OCI-LY1 (cell line): ENCODE measurements around the gene ZNF536.

Experiments used
- H2AFZ ChIP-seq: fragments of 200-600 bp; sonication (generic), shearing (Covaris generic); 2 replicates; pipeline ENCODE4 v1.6.0; 2014; ENCODE audit warnings: antibody characterized with exemption, mild to moderate bottlenecking, low read length
- H3F3A ChIP-seq: fragments of 200-600 bp; sonication (generic), shearing (Covaris generic); 2 replicates; pipeline ENCODE4 v1.6.0; 2014; ENCODE audit warnings: mild to moderate bottlenecking, antibody characterized with exemption, low read length, moderate library complexity; ENCODE audit not compliant: insufficient read depth
- H3K27ac ChIP-seq: fragments of 200-600 bp; sonication (generic); 2 replicates; pipeline ENCODE4 v1.5.1; 2014; ENCODE audit warnings: low read length, mixed run types, mild to moderate bottlenecking, low read depth; ENCODE audit not compliant: poor library complexity, severe bottlenecking
- H3K27me3 ChIP-seq: fragments of 200-600 bp; sonication (generic); 2 replicates; pipeline ENCODE4 v1.6.0; 2014; ENCODE audit warnings: antibody characterized with exemption, mild to moderate bottlenecking, low read length, moderate library complexity; ENCODE audit not compliant: insufficient read depth
- H3K36me3 ChIP-seq: fragments of 200-600 bp; sonication (generic); 2 replicates; pipeline ENCODE4 v1.6.1; 2014; ENCODE audit warnings: mild to moderate bottlenecking, antibody characterized with exemption, low read length, moderate library complexity, mixed read lengths; ENCODE audit not compliant: insufficient read depth
- H3K4me1 ChIP-seq: fragments of 200-600 bp; sonication (generic); 2 replicates; pipeline ENCODE4 v1.5.1; 2014; ENCODE audit warnings: mild to moderate bottlenecking, low read length, moderate library complexity; ENCODE audit not compliant: insufficient read depth, severe bottlenecking
- H3K4me2 ChIP-seq: fragments of 200-600 bp; sonication (generic), shearing (Covaris generic); 2 replicates; pipeline ENCODE4 v1.6.1; 2014; ENCODE audit warnings: low read length
- H3K4me3 ChIP-seq: fragments of 200-600 bp; sonication (generic); 2 replicates; pipeline ENCODE4 v1.5.1; 2014; ENCODE audit warnings: low read length, low read depth, mild to moderate bottlenecking, mixed read lengths; ENCODE audit not compliant: poor library complexity, severe bottlenecking
- H3K79me2 ChIP-seq: fragments of 200-600 bp; shearing (Covaris generic); 2 replicates; pipeline ENCODE4 v1.6.1; 2016; ENCODE audit warnings: mixed run types, low read length, mixed read lengths; ENCODE audit not compliant: insufficient read depth
- H3K9ac ChIP-seq: fragments of 200-600 bp; sonication (generic), shearing (Covaris generic); 2 replicates; pipeline ENCODE4 v1.6.1; 2014; ENCODE audit warnings: mild to moderate bottlenecking, low read length, mixed read lengths
- H3K9me2 ChIP-seq: fragments of 200-600 bp; sonication (generic), shearing (Covaris generic); 2 replicates; pipeline ENCODE4 v1.6.1; 2014; ENCODE audit warnings: low read depth, mild to moderate bottlenecking, low read length, mixed read lengths
- H3K9me3 ChIP-seq: fragments of 200-600 bp; shearing (Covaris generic); 2 replicates; pipeline ENCODE4 v1.6.1; 2014; ENCODE audit warnings: low read length, mixed read lengths
- H4K20me1 ChIP-seq: fragments of 200-600 bp; sonication (generic), shearing (Covaris generic); 2 replicates; pipeline ENCODE4 v1.6.0; 2016; ENCODE audit warnings: mild to moderate bottlenecking, low read length; ENCODE audit not compliant: insufficient read depth
- EZH2 ChIP-seq: fragments of 200-600 bp; sonication (generic), shearing (Covaris generic); IDR thresholded peaks from 2 replicates; pipeline ENCODE4 v1.8.0; 2017; ENCODE audit warnings: borderline replicate concordance, mixed run types, mild to moderate bottlenecking, antibody characterized with exemption, low read length, moderate library complexity, mixed read lengths
- TF ChIP-seq, protein P1 (sequence below): fragments of 200-600 bp; sonication (generic), shearing (Covaris generic); IDR thresholded peaks from 2 replicates; pipeline ENCODE4 v1.5.1; 2017; ENCODE audit warnings: mild to moderate bottlenecking, antibody characterized with exemption, low read length, moderate library complexity, mixed read lengths

The ZNF536 gene

DNA sequence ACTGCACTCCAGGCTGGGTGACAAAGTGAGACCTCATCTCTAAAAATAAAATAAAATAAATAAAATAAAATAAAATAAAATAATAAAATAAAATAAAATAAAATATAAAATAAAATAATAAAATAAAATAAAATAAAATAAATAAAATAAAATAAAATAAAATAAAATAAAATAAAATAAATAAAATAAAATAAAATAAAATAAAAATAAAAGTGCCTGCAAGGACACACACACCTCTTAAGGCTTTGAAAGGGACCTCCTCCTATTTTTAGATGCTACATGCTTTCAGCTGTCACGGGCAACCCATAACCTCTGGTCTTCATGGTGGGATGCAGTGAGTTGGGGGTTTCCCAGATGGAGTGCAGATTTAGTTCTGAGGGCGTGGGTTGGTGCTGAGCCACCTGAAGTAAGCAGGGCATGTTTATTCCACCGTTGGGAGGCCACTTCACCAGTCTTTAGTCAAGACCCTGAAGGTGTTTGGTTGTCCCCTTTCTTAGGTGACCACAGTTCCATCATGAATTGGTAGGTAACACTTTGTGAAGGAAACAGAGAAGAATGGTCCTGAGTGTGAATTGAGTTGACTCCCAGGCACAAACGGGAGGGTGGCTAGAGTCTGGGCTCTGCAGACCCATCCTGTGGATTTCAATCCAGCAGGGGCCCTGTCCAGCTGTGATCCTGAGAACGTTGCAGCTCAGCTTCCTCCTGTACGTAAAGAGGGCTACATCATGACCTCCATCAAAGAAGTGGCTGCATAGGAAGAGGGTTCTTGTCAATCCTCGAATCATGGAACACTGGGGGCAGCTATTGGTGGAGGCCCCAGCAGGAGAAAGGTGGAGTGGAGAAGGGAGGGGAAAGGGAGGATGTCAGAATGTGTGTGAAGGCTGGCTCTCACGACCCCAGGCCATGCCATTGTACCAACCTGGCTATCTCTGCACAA is 234.2 kb downstream of the ZNF536 start:
- H3K9me2 ChIP-seq, result no peaks in the 10 kb centered on the region
- H3F3A ChIP-seq, result no peaks in the 10 kb centered on the region
- TF ChIP-seq EZH2, result no peak
- TF ChIP-seq, protein P1, sequence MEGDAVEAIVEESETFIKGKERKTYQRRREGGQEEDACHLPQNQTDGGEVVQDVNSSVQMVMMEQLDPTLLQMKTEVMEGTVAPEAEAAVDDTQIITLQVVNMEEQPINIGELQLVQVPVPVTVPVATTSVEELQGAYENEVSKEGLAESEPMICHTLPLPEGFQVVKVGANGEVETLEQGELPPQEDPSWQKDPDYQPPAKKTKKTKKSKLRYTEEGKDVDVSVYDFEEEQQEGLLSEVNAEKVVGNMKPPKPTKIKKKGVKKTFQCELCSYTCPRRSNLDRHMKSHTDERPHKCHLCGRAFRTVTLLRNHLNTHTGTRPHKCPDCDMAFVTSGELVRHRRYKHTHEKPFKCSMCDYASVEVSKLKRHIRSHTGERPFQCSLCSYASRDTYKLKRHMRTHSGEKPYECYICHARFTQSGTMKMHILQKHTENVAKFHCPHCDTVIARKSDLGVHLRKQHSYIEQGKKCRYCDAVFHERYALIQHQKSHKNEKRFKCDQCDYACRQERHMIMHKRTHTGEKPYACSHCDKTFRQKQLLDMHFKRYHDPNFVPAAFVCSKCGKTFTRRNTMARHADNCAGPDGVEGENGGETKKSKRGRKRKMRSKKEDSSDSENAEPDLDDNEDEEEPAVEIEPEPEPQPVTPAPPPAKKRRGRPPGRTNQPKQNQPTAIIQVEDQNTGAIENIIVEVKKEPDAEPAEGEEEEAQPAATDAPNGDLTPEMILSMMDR, result no peak
- peaks cover 3% of the 10 kb centered on the region; the same call in 1 of the 2 replicates for H3K27me3 ChIP-seq
- no peak overlapping the region for H3K27ac ChIP-seq
- no peak overlapping the region for H2AFZ ChIP-seq
- H4K20me1 ChIP-seq, result no peaks in the 10 kb centered on the region
- no peak overlapping the region for H3K9ac ChIP-seq
- H3K9me3 ChIP-seq, result no peaks in the 10 kb centered on the region
- no peaks in the 10 kb centered on the region for H3K4me1 ChIP-seq
- no peaks in the 10 kb centered on the region for H3K36me3 ChIP-seq
- no peak overlapping the region for H3K4me3 ChIP-seq
- no peak overlapping the region for H3K4me2 ChIP-seq
- no peaks in the 10 kb centered on the region for H3K79me2 ChIP-seq
